Fibroblast of skin of left quadriceps (primary cell): ENCODE data around the gene PNMT.
"Not testable (repeated sequence)": the region's sequence is repeated elsewhere in the genome, so short reads cannot be mapped to it uniquely, and the experiment has no call there.

Experiments used
- DNase-seq, 2 experiments: peaks; one replicate each; pipeline ENCODE4 v3.0.0-alpha.2; 2013; ENCODE audit warnings: low read depth in 2 of 2

PNMT gene

GRCh38 chr17:39687546-39688474, 19.6 kb downstream of the PNMT start, which contains the start of gene PGAP3:
Gene PGAP3 (minus strand): TSS chr17:39688057. CDS start chr17:39688014, 43 bp downstream.
- DNase-seq: peak; percentile 78 to 80

GRCh38 chr17:39688475-39688835, 20.2 kb downstream of the PNMT start:
- no peak for DNase-seq

GRCh38 chr17:39688945-39689344, 20.7 kb downstream of the PNMT start:
- no peak for DNase-seq

GRCh38 chr17:39694593-39694992, 26.3 kb downstream of the PNMT start:
- DNase-seq: no peak

- DNase-seq: no peak
Measured at GRCh38 chr17:39695089-39695474, 26.8 kb downstream of the PNMT start.

- no peak for DNase-seq
Measured at GRCh38 chr17:39696731-39697130, 28.5 kb downstream of the PNMT start.

GRCh38 chr17:39697961-39698360, 29.7 kb downstream of the PNMT start:
- DNase-seq: no peak

- DNase-seq: not testable (repeated sequence)
Measured at GRCh38 chr17:39699157-39699817, 31.0 kb downstream of the PNMT start.

GRCh38 chr17:39699818-39700147, 31.5 kb downstream of the PNMT start, which contains the start of gene ERBB2:
Gene ERBB2 (plus strand): TSS chr17:39700064. CDS start chr17:39700239, 175 bp downstream.
- peak; percentile 42 to 47 for DNase-seq

- DNase-seq: no peak
Measured at GRCh38 chr17:39700148-39700987, 32.1 kb downstream of the PNMT start.

GRCh38 chr17:39701012-39701783, 32.9 kb downstream of the PNMT start:
- no peak for DNase-seq

- DNase-seq: no peak
Measured at GRCh38 chr17:39701784-39702422, 33.6 kb downstream of the PNMT start.

- DNase-seq: no peak
Measured at GRCh38 chr17:39702901-39703893, 34.9 kb downstream of the PNMT start.

- DNase-seq: no peak
Measured at GRCh38 chr17:39703913-39704312, 35.7 kb downstream of the PNMT start.

GRCh38 chr17:39704821-39705551, 36.7 kb downstream of the PNMT start:
- DNase-seq: no peak

- DNase-seq: no peak
Measured at GRCh38 chr17:39705786-39706348, 37.6 kb downstream of the PNMT start.

- no peak for DNase-seq
Measured at GRCh38 chr17:39706383-39706782, 38.1 kb downstream of the PNMT start.

GRCh38 chr17:39706921-39707337, 38.7 kb downstream of the PNMT start:
- DNase-seq: no peak
